ENCODE measurements around the gene MAP4K4. TPM values are rescaled to one million over a fixed set of nuclear protein-coding genes. Genes with fewer than 3 reads are reported as not detected.
A peak's percentile ranks its signal among the peaks of the same experiment; 100 is the strongest.

MAP4K4 gene
- total RNA-seq, 1 experiment from 2014 or later, result 20.6 TPM

- in situ Hi-C loops (cut with HindIII; ENCODE audit: low pct_unique_long_range_greater_than_20kb, low sequenced_read_pairs), result no loop called here
These were observed 13.2 kb downstream of the MAP4K4 start for GRCh38 chr2:101710471-101711318.

GRCh38 chr2:101714118-101714517, 16.6 kb downstream of the MAP4K4 start:
- in situ Hi-C loops (cut with HindIII; ENCODE audit: low pct_unique_long_range_greater_than_20kb, low sequenced_read_pairs), result no loop called here

More at GRCh38 chr2:101710471-101711318, 13.2 kb downstream of the MAP4K4 start:
- no peak for DNase-seq (ENCODE audit: low read depth, low spot score)

GRCh38 chr2:101717071-101717845, 19.8 kb downstream of the MAP4K4 start:
- no peak for DNase-seq (ENCODE audit: low read depth, low spot score)
- in situ Hi-C loops (cut with HindIII; ENCODE audit: low pct_unique_long_range_greater_than_20kb, low sequenced_read_pairs), result no loop called here

More at GRCh38 chr2:101714118-101714517, 16.6 kb downstream of the MAP4K4 start:
- no peak for DNase-seq (ENCODE audit: low read depth, low spot score)

GRCh38 chr2:101718479-101718878, 21.0 kb downstream of the MAP4K4 start:
- in situ Hi-C loops (cut with HindIII; ENCODE audit: low pct_unique_long_range_greater_than_20kb, low sequenced_read_pairs), result no loop called here
- DNase-seq (ENCODE audit: low read depth, low spot score), result no peak

- in situ Hi-C loops (cut with HindIII; ENCODE audit: low pct_unique_long_range_greater_than_20kb, low sequenced_read_pairs), result no loop called here
- DNase-seq (ENCODE audit: low read depth, low spot score), result no peak
These were observed 21.6 kb downstream of the MAP4K4 start for GRCh38 chr2:101718993-101719571.

GRCh38 chr2:101720732-101721131, 23.2 kb downstream of the MAP4K4 start:
- in situ Hi-C loops (cut with HindIII; ENCODE audit: low pct_unique_long_range_greater_than_20kb, low sequenced_read_pairs), result no loop called here
- no peak for DNase-seq (ENCODE audit: low read depth, low spot score)

- DNase-seq (ENCODE audit: low read depth, low spot score), result no peak
- in situ Hi-C loops (cut with HindIII; ENCODE audit: low pct_unique_long_range_greater_than_20kb, low sequenced_read_pairs), result no loop called here
These were observed 25.4 kb downstream of the MAP4K4 start for GRCh38 chr2:101722864-101723263.

GRCh38 chr2:101723371-101724124, 26.0 kb downstream of the MAP4K4 start:
- in situ Hi-C loops (cut with HindIII; ENCODE audit: low pct_unique_long_range_greater_than_20kb, low sequenced_read_pairs), result no loop called here
- no peak for DNase-seq (ENCODE audit: low read depth, low spot score)

- DNase-seq (ENCODE audit: low read depth, low spot score), result no peak
- in situ Hi-C loops (cut with HindIII; ENCODE audit: low pct_unique_long_range_greater_than_20kb, low sequenced_read_pairs), result no loop called here
These were observed 26.6 kb downstream of the MAP4K4 start for GRCh38 chr2:101724125-101724474.

GRCh38 chr2:101725038-101725437, 27.5 kb downstream of the MAP4K4 start:
- in situ Hi-C loops (cut with HindIII; ENCODE audit: low pct_unique_long_range_greater_than_20kb, low sequenced_read_pairs), result no loop called here

GRCh38 chr2:101725515-101726192, 28.1 kb downstream of the MAP4K4 start:
- peak; percentile 70 for DNase-seq (ENCODE audit: low read depth, low spot score)
- in situ Hi-C loops (cut with HindIII; ENCODE audit: low pct_unique_long_range_greater_than_20kb, low sequenced_read_pairs), result no loop called here

More at GRCh38 chr2:101725038-101725437, 27.5 kb downstream of the MAP4K4 start:
- no peak for DNase-seq (ENCODE audit: low read depth, low spot score)

- DNase-seq (ENCODE audit: low read depth, low spot score), result no peak
- in situ Hi-C loops (cut with HindIII; ENCODE audit: low pct_unique_long_range_greater_than_20kb, low sequenced_read_pairs), result no loop called here
These were observed 31.4 kb downstream of the MAP4K4 start for GRCh38 chr2:101728865-101729264.

GRCh38 chr2:101729521-101730190, 32.1 kb downstream of the MAP4K4 start:
- in situ Hi-C loops (cut with HindIII; ENCODE audit: low pct_unique_long_range_greater_than_20kb, low sequenced_read_pairs), result no loop called here
- DNase-seq (ENCODE audit: low read depth, low spot score), result no peak

GRCh38 chr2:101731221-101732054, 33.9 kb downstream of the MAP4K4 start:
- in situ Hi-C loops (cut with HindIII; ENCODE audit: low pct_unique_long_range_greater_than_20kb, low sequenced_read_pairs), result no loop called here
- DNase-seq (ENCODE audit: low read depth, low spot score), result no peak

GRCh38 chr2:101732199-101732598, 34.7 kb downstream of the MAP4K4 start:
- in situ Hi-C loops (cut with HindIII; ENCODE audit: low pct_unique_long_range_greater_than_20kb, low sequenced_read_pairs), result no loop called here
- DNase-seq (ENCODE audit: low read depth, low spot score), result no peak

- DNase-seq (ENCODE audit: low read depth, low spot score), result no peak
These were observed 35.3 kb downstream of the MAP4K4 start for GRCh38 chr2:101732773-101733256.

More at GRCh38 chr2:101732773-101733256, 35.3 kb downstream of the MAP4K4 start:
- in situ Hi-C loops (cut with HindIII; ENCODE audit: low pct_unique_long_range_greater_than_20kb, low sequenced_read_pairs), result no loop called here

Measured in SK-MEL-5 (cell line).